Measurements from ENCODE around the gene SPRR2G. TPM values are rescaled to one million over a fixed set of nuclear protein-coding genes. Genes with fewer than 3 reads are reported as not detected.
"Not testable (repeated sequence)": the region's sequence is repeated elsewhere in the genome, so short reads cannot be mapped to it uniquely, and the experiment has no call there.

The SPRR2G gene
- total RNA-seq, 1 experiment from 2014 or later: not detected

DNA sequence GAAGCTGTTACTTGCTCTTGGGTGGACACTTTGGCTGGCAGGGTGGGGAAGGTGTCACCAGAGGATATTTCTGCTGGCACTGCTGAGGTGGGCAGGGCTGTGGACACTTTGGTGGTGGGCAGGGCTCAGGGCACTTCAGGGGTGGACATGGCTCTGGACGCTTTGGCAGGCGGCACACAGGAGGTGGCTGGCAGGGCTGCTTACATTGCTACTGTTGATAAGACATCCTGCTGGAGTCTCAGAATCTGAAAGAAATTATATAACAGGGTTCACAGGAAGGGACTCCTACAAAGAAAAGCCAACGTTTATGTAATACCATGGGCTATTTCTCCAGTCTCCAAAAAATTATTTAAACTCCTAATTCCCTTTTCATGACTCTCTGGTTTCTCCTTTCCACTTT is 10.2 kb downstream of the SPRR2G start:
- Histone ChIP-seq H2AFZ (no peak overlapping the region), H3F3A (ENCODE audit: insufficient read depth, low read depth) (no peaks in the 10 kb centered on the region), H3K27me3 (ENCODE audit: insufficient read depth, low read depth) (no peaks in the 10 kb centered on the region), H3K9me2 (ENCODE audit: insufficient read depth) (peaks cover 4% of the 10 kb centered on the region; the same call in 1 of the 2 replicates), H3K9me3 (ENCODE audit: insufficient read depth, low read depth) (no peaks in the 10 kb centered on the region), H3K36me3 (ENCODE audit: low read depth) (no peaks in the 10 kb centered on the region), H3K4me2 (no peak overlapping the region), H3K4me1 (replicated peaks; ENCODE audit: insufficient read depth) (no peaks in the 10 kb centered on the region), H3K4me3 (no peak overlapping the region), H3K79me2 (ENCODE audit: low read depth) (no peaks in the 10 kb centered on the region), H3K27ac (no peak overlapping the region), H4K20me1 (ENCODE audit: insufficient read depth) (no peaks in the 10 kb centered on the region)
- CTCF ChIA-PET: no interaction called here
- no peak for DNase-seq
- intact Hi-C loops (cut with micrococcal nuclease; ENCODE audit: unreplicated experiment): no loop called here
- TF ChIP-seq, protein P1, sequence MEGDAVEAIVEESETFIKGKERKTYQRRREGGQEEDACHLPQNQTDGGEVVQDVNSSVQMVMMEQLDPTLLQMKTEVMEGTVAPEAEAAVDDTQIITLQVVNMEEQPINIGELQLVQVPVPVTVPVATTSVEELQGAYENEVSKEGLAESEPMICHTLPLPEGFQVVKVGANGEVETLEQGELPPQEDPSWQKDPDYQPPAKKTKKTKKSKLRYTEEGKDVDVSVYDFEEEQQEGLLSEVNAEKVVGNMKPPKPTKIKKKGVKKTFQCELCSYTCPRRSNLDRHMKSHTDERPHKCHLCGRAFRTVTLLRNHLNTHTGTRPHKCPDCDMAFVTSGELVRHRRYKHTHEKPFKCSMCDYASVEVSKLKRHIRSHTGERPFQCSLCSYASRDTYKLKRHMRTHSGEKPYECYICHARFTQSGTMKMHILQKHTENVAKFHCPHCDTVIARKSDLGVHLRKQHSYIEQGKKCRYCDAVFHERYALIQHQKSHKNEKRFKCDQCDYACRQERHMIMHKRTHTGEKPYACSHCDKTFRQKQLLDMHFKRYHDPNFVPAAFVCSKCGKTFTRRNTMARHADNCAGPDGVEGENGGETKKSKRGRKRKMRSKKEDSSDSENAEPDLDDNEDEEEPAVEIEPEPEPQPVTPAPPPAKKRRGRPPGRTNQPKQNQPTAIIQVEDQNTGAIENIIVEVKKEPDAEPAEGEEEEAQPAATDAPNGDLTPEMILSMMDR (conservative IDR thresholded peaks at IDR 0.05): no peak
- TF ChIP-seq EZH2 (IDR thresholded peaks at IDR 0.05; ENCODE audit: low read depth): no peak
- POLR2A ChIA-PET (ENCODE audit: unreplicated experiment): no interaction called here
- BruUV-seq (replicated peaks): no TSS peak

DNA sequence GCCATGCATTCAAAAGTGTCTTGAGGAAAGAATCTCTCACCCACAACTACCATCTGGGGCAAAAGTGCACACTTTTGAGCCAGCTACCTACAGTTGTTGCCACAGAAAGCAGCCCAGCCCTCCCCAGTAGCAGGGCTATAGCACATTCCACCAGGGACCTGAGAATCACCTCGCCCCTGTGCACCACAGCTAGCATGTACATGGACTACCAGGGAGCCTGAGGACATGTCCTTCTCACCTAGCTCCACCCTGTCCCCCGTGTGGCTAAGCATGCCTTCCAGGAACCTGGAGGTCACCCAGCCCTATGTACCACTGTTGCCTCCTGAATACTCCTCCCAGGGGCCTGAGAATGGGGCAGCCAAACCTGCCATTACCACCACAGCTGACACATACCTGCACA is 16.9 kb downstream of the SPRR2G start:
- no peaks in the 10 kb centered on the region for H3K36me3 ChIP-seq (ENCODE audit: low read depth)
- TF ChIP-seq EZH2 (IDR thresholded peaks at IDR 0.05; ENCODE audit: low read depth): no peak
- TF ChIP-seq, protein P1 (conservative IDR thresholded peaks at IDR 0.05): no peak
- no peaks in the 10 kb centered on the region for H3F3A ChIP-seq (ENCODE audit: insufficient read depth, low read depth)
- no peak for DNase-seq
- H3K9me3 ChIP-seq (ENCODE audit: insufficient read depth, low read depth): no peaks in the 10 kb centered on the region
- no peaks in the 10 kb centered on the region for H3K79me2 ChIP-seq (ENCODE audit: low read depth)
- POLR2A ChIA-PET (ENCODE audit: unreplicated experiment): no interaction called here
- no peak overlapping the region for H3K4me3 ChIP-seq
- H3K27me3 ChIP-seq (ENCODE audit: insufficient read depth, low read depth): no peaks in the 10 kb centered on the region
- H3K9me2 ChIP-seq (ENCODE audit: insufficient read depth): peaks cover 4% of the 10 kb centered on the region; the same call in 1 of the 2 replicates
- no peak overlapping the region for H3K4me2 ChIP-seq
- no TSS peak for BruUV-seq (replicated peaks)
- no peak overlapping the region for H2AFZ ChIP-seq
- CTCF ChIA-PET: no interaction called here
- no peaks in the 10 kb centered on the region for H3K4me1 ChIP-seq (replicated peaks; ENCODE audit: insufficient read depth)
- no peaks in the 10 kb centered on the region for H4K20me1 ChIP-seq (ENCODE audit: insufficient read depth)
- no peak overlapping the region for H3K27ac ChIP-seq
- intact Hi-C loops (cut with micrococcal nuclease; ENCODE audit: unreplicated experiment): no loop called here

DNA sequence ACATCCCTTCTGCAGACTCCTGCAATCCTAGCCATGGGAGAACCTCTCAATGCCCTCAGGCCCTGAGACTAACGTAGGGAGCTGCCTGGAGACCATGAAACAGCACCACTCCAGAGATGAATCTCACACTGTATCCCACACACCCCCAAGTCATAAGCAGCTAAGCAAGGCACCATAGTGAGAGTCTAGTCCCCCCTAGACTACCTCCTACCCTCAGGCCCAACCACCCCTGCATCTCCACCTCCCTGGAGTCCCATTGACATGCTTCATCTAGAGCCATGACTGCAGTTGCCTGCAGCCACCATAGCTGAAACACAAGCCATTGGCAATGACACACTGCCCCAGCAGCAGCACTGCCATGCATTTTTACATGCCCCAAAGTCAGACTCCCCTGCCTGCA is 17.4 kb downstream of the SPRR2G start:
- no peaks in the 10 kb centered on the region for H3K79me2 ChIP-seq (ENCODE audit: low read depth)
- H3K4me3 ChIP-seq: no peak overlapping the region
- no peak for TF ChIP-seq EZH2 (IDR thresholded peaks at IDR 0.05; ENCODE audit: low read depth)
- TF ChIP-seq, protein P1 (conservative IDR thresholded peaks at IDR 0.05): no peak
- H3K4me2 ChIP-seq: no peak overlapping the region
- no peaks in the 10 kb centered on the region for H3K4me1 ChIP-seq (replicated peaks; ENCODE audit: insufficient read depth)
- no peaks in the 10 kb centered on the region for H3F3A ChIP-seq (ENCODE audit: insufficient read depth, low read depth)
- intact Hi-C loops (cut with micrococcal nuclease; ENCODE audit: unreplicated experiment): no loop called here
- BruUV-seq (replicated peaks): no TSS peak
- CTCF ChIA-PET: no interaction called here
- no peaks in the 10 kb centered on the region for H3K36me3 ChIP-seq (ENCODE audit: low read depth)
- H2AFZ ChIP-seq: no peak overlapping the region
- no peaks in the 10 kb centered on the region for H3K9me3 ChIP-seq (ENCODE audit: insufficient read depth, low read depth)
- POLR2A ChIA-PET (ENCODE audit: unreplicated experiment): no interaction called here
- peaks cover 4% of the 10 kb centered on the region; the same call in 1 of the 2 replicates for H3K9me2 ChIP-seq (ENCODE audit: insufficient read depth)
- no peaks in the 10 kb centered on the region for H3K27me3 ChIP-seq (ENCODE audit: insufficient read depth, low read depth)
- no peak for DNase-seq
- H3K27ac ChIP-seq: no peak overlapping the region
- H4K20me1 ChIP-seq (ENCODE audit: insufficient read depth): no peaks in the 10 kb centered on the region

DNA sequence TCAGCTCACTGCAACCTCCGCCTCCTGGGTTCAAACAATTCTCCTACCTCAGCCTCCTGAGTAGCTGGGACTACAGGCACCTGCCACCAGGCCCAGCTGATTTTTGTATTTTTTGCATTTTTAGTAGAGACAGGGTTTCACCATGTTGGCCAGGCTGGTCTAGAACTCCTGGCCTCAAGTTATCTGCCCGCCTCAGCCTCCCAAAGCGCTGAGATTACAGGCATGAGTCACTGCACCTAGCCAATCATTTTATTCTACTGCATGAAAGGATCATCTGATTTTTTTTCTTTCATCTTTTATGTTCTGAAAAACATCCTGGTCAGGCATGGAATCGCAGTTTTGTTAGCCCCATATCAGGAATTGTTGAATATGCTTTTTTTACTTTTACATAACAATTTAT is 22.0 kb downstream of the SPRR2G start:
- H3K4me3 ChIP-seq; H3K4me1 ChIP-seq (replicated peaks; ENCODE audit: insufficient read depth); DNase-seq; H3K9me2 ChIP-seq (ENCODE audit: insufficient read depth); H3K27ac ChIP-seq; H4K20me1 ChIP-seq (ENCODE audit: insufficient read depth); POLR2A ChIA-PET (ENCODE audit: unreplicated experiment); H3K36me3 ChIP-seq (ENCODE audit: low read depth); H3K4me2 ChIP-seq; BruUV-seq (replicated peaks); H3K27me3 ChIP-seq (ENCODE audit: insufficient read depth, low read depth); H2AFZ ChIP-seq; H3K79me2 ChIP-seq (ENCODE audit: low read depth); CTCF ChIA-PET; intact Hi-C loops (cut with micrococcal nuclease; ENCODE audit: unreplicated experiment); H3F3A ChIP-seq (ENCODE audit: insufficient read depth, low read depth): not testable (repeated sequence)
- peaks cover 14% of the 10 kb centered on the region; the same call in 1 of the 2 replicates for H3K9me3 ChIP-seq (ENCODE audit: insufficient read depth, low read depth)
